WTC11 (cell line): ENCODE measurements around the gene EEF2. TPM values are rescaled to one million over a fixed set of nuclear protein-coding genes. Genes with fewer than 3 reads are reported as not detected.

ENCODE experiments used
- microRNA-seq: library from miRNA; unstranded; fragments of <30 nt; microRNA quantifications from one replicate; pipeline ENCODE4 v1.2.0, GENCODE V29; 2022; ENCODE audit warnings: borderline number of aligned reads
- total RNA-seq: library from RNA; stranded (reverse); gene quantifications from 3 replicates; pipeline ENCODE4 v1.2.3, GENCODE V29; 2021

Gene EEF2
- total RNA-seq, 1 experiment from 2014 or later, result 3,572 TPM

Small RNA genes within 50 kb of the gene (microRNA-seq; reads per million reads assigned to microRNA genes)
- gene MIR637, result not detected

Other genes with a start within 250 kb of the EEF2 start
- gene APBA3, start 223.8 kb downstream of the EEF2 start, total RNA-seq, result 27.5 to 29.6 TPM (median 28.1 TPM) in 3 replicates
- 60.9 to 65.3 TPM (median 62.3 TPM) in 3 replicates for gene MRPL54, start 222.8 kb downstream of the EEF2 start, total RNA-seq
- 0.09 TPM in 1 of 3 replicates, not detected in the others for gene RAX2, start 213.2 kb downstream of the EEF2 start, total RNA-seq
- 26.1 to 29.0 TPM (median 28.3 TPM) in 3 replicates for gene MATK, start 199.1 kb downstream of the EEF2 start, total RNA-seq
- 17.5 to 25.5 TPM (median 22.6 TPM) in 3 replicates for gene ZFR2, start 116.4 kb downstream of the EEF2 start, total RNA-seq
- gene ATCAY, start 104.8 kb downstream of the EEF2 start, total RNA-seq, result 21.1 to 23.5 TPM (median 21.3 TPM) in 3 replicates
- gene NMRK2, start 52.4 kb downstream of the EEF2 start, total RNA-seq, result 50.4 to 61.9 TPM (median 51.1 TPM) in 3 replicates
- 61.5 to 73.5 TPM (median 68.4 TPM) in 3 replicates for gene DAPK3, start 14.4 kb downstream of the EEF2 start, total RNA-seq
- 45.5 to 46.0 TPM (median 45.9 TPM) in 3 replicates for gene PIAS4, start 22.3 kb upstream of the EEF2 start, total RNA-seq
- 22.8 to 27.9 TPM (median 24.6 TPM) in 3 replicates for gene ZBTB7A, start 81.4 kb upstream of the EEF2 start, total RNA-seq
- 175 to 177 TPM (median 176 TPM) in 3 replicates for gene MAP2K2, start 138.7 kb upstream of the EEF2 start, total RNA-seq
- gene CREB3L3, start 168.2 kb upstream of the EEF2 start, total RNA-seq, result 0.09 to 0.46 TPM in 2 of 3 replicates, not detected in the other
- 27.2 to 29.9 TPM (median 28.1 TPM) in 3 replicates for gene SIRT6, start 197.1 kb upstream of the EEF2 start, total RNA-seq
- gene ANKRD24, start 197.2 kb upstream of the EEF2 start, total RNA-seq, result 11.3 to 15.0 TPM (median 14.8 TPM) in 3 replicates
- gene EBI3, start 244.1 kb upstream of the EEF2 start, total RNA-seq, result 0.81 to 1.5 TPM (median 1.1 TPM) in 3 replicates